ENCODE results near the gene SH3D21. TPM values are rescaled to one million over a fixed set of nuclear protein-coding genes. Genes with fewer than 3 reads are reported as not detected.
A peak's percentile ranks its signal among the peaks of the same experiment; 100 is the strongest.

Gene SH3D21
- total RNA-seq, 1 donor from 2014 or later, result 2.6 TPM

DNA sequence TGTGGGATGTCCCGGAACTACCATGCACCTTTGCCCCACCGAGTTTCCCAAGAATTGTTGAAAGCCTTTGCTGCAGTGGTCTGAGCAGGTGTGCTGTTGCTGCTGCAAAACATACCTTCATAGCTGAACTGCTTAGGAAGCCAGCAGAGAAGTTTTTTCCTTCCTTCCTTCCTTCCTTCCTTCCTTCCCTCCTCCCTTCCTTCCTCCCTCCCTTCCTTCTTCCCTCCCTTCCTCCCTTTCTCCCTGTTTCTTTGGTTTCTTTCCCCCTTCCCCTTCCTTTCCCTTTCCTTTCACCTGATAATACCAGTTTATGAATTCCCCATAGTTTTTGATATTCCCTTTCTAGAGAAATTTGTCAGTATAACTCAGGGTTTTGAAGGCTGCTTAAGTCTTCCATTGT is 10.8 kb upstream of the SH3D21 start:
- no peaks in the 10 kb centered on the region for H3K27me3 ChIP-seq (ENCODE audit: control insufficient read depth, insufficient read depth, low read length)
- TF ChIP-seq CTCF (IDR thresholded peaks at IDR 0.05; ENCODE audit: insufficient read depth, low read length, severe bottlenecking), result no peak
- DNase-seq (ENCODE audit: low read depth), result no peak
- FAIRE-seq, result no peak
- no peak overlapping the region for H3K4me3 ChIP-seq (ENCODE audit: low read depth, low read length)
- peaks cover 17% of the 10 kb centered on the region for H3K36me3 ChIP-seq (ENCODE audit: control insufficient read depth, insufficient read depth, low read length)

DNA sequence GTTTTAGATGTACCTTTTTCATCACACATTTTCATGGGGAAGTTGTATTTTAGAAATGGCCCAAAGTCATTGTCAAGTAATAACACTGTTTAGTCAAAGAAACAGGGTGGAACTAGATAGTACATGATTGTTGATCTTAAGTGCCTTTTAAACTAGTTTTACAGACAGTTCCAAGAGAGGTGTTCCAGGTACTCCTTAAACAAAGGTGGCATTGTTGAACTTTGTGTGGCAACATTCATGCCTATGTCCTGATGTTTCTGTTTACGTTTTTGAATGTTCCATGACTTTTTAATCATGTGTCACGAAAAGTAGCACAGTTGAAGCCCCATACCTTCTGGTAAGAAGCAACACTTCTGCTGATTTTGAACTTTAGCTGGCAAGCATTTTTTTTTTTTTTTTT is 9.1 kb upstream of the SH3D21 start:
- Histone ChIP-seq H3K27me3 (ENCODE audit: control insufficient read depth, insufficient read depth, low read length) (no peaks in the 10 kb centered on the region), H3K36me3 (ENCODE audit: control insufficient read depth, insufficient read depth, low read length) (peaks cover 23% of the 10 kb centered on the region), H3K4me3 (ENCODE audit: low read depth, low read length) (no peak overlapping the region)
- FAIRE-seq (no peak), DNase-seq (ENCODE audit: low read depth) (peak; percentile 38)
- TF ChIP-seq CTCF (IDR thresholded peaks at IDR 0.05; ENCODE audit: insufficient read depth, low read length, severe bottlenecking), result no peak

GRCh38 chr1:36298640-36299039 is 7.5 kb upstream of the SH3D21 start:
- no peak for FAIRE-seq
- TF ChIP-seq CTCF (IDR thresholded peaks at IDR 0.05; ENCODE audit: insufficient read depth, low read length, severe bottlenecking), result no peak
- H3K36me3 ChIP-seq (ENCODE audit: control insufficient read depth, insufficient read depth, low read length), result peaks cover 26% of the 10 kb centered on the region

GRCh38 chr1:36300526-36300925 is 5.6 kb upstream of the SH3D21 start:
- no peaks in the 10 kb centered on the region for H3K27me3 ChIP-seq (ENCODE audit: control insufficient read depth, insufficient read depth, low read length)
- peak; percentile 85 for DNase-seq (ENCODE audit: low read depth)
- no peak overlapping the region for H3K4me3 ChIP-seq (ENCODE audit: low read depth, low read length)
- peaks cover 23% of the 10 kb centered on the region for H3K36me3 ChIP-seq (ENCODE audit: control insufficient read depth, insufficient read depth, low read length)
- peak; percentile 52 for FAIRE-seq
- no peak for TF ChIP-seq CTCF (IDR thresholded peaks at IDR 0.05; ENCODE audit: insufficient read depth, low read length, severe bottlenecking)

More at GRCh38 chr1:36298640-36299039, 7.5 kb upstream of the SH3D21 start:
- no peak for DNase-seq (ENCODE audit: low read depth)
- Histone ChIP-seq H3K27me3 (ENCODE audit: control insufficient read depth, insufficient read depth, low read length) (no peaks in the 10 kb centered on the region), H3K4me3 (ENCODE audit: low read depth, low read length) (no peak overlapping the region)

- Histone ChIP-seq H3K27me3 (ENCODE audit: control insufficient read depth, insufficient read depth, low read length) (no peaks in the 10 kb centered on the region), H3K36me3 (ENCODE audit: control insufficient read depth, insufficient read depth, low read length) (peaks cover 22% of the 10 kb centered on the region), H3K4me3 (ENCODE audit: low read depth, low read length) (no peak overlapping the region)
- DNase-seq (ENCODE audit: low read depth), result no peak
- FAIRE-seq, result no peak
- TF ChIP-seq CTCF (IDR thresholded peaks at IDR 0.05; ENCODE audit: insufficient read depth, low read length, severe bottlenecking), result no peak
Measured at GRCh38 chr1:36301220-36301619, 4.9 kb upstream of the SH3D21 start.

- FAIRE-seq, result no peak
- no peak overlapping the region for H3K4me3 ChIP-seq (ENCODE audit: low read depth, low read length)
- no peak for TF ChIP-seq CTCF (IDR thresholded peaks at IDR 0.05; ENCODE audit: insufficient read depth, low read length, severe bottlenecking)
- DNase-seq (ENCODE audit: low read depth), result no peak
- H3K36me3 ChIP-seq (ENCODE audit: control insufficient read depth, insufficient read depth, low read length), result peaks cover 23% of the 10 kb centered on the region
- no peaks in the 10 kb centered on the region for H3K27me3 ChIP-seq (ENCODE audit: control insufficient read depth, insufficient read depth, low read length)
Measured at GRCh38 chr1:36303244-36303643, 2.9 kb upstream of the SH3D21 start.

Measured in bronchial epithelial cell (primary cell).